Astrocyte of the cerebellum (primary cell): ENCODE results near the gene ISLR2.

Experiments used
- DNase-seq: peaks from one replicate; pipeline ENCODE4 v3.0.0-alpha.2; 2011; ENCODE audit warnings: low read depth
- H3K4me3 ChIP-seq: 2 replicates; pipeline ENCODE4 v1.5.1; 2011; ENCODE audit warnings: mild to moderate bottlenecking, low read depth, low read length, moderate library complexity
- in situ Hi-C: cut with HindIII; loops from 2 replicates; pipeline ENCODE4 v1.10.0; 2017; ENCODE audit warnings: low sequenced_read_pairs
- TF ChIP-seq, protein P1 (sequence below): IDR thresholded peaks from 2 replicates; pipeline ENCODE4 v1.5.1; 2012; ENCODE audit warnings: low read length, low read depth, moderate library complexity, mild to moderate bottlenecking; ENCODE audit errors: missing control alignments

ISLR2 gene

DNA sequence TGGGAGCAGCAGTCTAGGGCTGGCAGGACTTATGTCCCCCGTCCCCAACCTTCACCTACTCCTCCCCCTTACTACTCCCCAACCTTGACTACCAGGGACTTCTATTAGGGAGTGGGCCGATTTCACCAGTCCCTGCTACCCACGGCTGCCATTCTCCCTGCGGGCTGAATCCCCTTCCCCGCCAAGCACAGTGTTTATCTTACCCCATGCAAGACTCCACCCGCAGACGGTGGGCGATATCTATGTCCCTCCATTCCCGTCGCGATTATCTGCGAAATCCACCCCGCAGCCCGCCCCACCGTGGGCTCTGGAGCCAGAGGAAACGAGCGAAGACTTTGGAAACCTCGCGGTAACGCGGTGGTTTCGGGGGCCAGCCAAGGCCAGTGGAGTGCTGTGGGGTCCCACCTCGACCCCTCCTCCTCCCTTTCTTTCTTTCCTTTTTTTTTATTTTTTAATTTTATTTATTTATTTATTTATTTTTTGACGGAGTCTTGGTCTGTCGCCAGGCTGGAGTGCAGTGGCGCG, 4.7 kb downstream of the ISLR2 start:
- TF ChIP-seq, protein P1, sequence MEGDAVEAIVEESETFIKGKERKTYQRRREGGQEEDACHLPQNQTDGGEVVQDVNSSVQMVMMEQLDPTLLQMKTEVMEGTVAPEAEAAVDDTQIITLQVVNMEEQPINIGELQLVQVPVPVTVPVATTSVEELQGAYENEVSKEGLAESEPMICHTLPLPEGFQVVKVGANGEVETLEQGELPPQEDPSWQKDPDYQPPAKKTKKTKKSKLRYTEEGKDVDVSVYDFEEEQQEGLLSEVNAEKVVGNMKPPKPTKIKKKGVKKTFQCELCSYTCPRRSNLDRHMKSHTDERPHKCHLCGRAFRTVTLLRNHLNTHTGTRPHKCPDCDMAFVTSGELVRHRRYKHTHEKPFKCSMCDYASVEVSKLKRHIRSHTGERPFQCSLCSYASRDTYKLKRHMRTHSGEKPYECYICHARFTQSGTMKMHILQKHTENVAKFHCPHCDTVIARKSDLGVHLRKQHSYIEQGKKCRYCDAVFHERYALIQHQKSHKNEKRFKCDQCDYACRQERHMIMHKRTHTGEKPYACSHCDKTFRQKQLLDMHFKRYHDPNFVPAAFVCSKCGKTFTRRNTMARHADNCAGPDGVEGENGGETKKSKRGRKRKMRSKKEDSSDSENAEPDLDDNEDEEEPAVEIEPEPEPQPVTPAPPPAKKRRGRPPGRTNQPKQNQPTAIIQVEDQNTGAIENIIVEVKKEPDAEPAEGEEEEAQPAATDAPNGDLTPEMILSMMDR: no peak
- in situ Hi-C loops: no loop called here
- H3K4me3 ChIP-seq: no peak overlapping the region
- no peak for DNase-seq

DNA sequence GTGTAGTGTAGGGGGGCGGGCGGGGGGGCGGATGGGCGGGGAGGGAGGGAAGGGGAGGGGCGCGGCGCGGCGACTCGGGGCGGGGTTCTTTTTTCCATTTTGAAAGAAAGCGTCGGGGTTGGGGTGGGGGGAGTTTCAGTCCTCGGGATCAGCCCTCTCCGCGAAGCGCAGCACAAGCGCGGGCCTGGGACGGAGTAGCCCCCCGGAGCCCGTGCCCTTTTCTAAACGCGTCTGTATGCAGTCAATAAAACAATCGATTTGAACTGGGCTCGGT, 6.1 kb downstream of the ISLR2 start:
- TF ChIP-seq, protein P1: no peak
- in situ Hi-C loops: no loop called here
- peak overlapping the region; percentile 40 for H3K4me3 ChIP-seq
- DNase-seq: no peak

DNA sequence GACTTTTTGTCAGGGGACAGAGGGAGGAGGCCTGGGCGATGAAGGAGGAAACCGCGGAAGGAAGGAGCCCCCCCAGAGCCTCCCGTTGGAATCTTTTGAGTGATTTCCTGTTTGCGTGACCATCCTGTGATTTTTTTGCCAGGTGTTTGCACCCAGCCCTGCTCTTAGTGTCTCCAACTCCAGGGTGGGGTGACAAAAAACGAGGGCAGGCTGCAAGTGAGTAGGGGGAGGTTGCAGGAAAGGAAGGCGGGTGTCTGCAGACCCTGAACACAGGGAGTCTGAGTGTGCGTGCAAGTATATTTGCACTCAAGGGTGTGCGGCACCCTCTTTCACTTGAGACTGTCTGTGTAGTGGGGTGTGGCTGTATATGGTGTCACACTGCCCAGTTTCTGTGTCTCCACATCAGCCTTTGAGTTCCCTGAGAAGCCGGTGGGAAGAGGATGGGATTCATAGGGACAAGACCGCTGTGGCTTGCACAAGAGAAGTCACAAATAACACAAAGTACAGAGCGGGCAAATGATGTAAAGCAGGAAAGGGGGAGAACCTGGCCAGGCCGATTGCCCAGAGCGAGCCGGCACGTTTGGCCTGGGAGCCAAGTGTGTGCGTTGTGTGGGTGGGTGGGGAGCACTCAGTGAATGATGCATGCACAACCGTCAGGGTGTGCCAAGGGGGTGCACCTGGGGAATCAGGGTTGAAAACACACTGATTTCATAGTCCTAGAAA, 6.6 kb downstream of the ISLR2 start:
- peak overlapping the region; percentile 40 for H3K4me3 ChIP-seq
- in situ Hi-C loops: no loop called here

DNA sequence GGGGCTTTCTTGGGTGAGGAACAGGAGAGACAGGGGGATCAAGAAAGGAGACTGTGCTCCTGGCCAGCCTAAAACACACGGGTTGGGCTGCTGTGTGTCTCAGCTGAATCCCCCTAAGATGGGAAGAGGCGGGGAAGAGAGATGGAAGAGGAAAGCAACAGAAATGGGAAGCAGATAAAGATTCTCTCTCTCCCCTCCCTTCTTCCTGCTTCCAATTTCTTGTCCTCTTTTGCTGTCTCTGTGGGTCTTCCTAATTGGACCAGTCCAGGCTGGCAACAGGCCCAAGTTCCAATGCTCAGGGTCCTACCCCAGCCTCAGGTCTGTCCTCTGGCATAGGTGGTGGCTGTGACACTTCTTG, 7.1 kb downstream of the ISLR2 start:
- DNase-seq: no peak
- in situ Hi-C loops: no loop called here
- TF ChIP-seq, protein P1: no peak
- no peak overlapping the region for H3K4me3 ChIP-seq

More for the DNA sequence above, 6.6 kb downstream of the ISLR2 start:
- no peak for DNase-seq
- TF ChIP-seq, protein P1: no peak

DNA sequence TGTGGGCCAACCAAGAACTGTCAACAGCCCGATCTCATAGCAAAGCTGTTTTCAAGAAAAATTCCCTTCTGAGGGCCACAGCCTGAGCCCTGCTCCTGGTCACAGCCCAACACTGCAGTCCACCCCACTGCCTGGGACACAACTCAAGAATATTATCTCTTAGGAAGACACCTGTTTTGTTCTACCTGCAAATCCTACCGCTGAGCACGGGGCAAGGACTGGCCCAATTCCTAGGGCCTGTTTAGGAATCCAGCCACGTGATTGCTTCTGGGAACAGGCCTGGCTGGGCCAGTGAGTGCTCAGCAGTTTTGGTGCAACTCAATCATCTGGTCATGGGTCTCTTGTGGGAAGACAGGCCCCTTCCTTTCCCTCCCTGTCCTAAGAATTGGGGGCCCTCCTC, 8.3 kb downstream of the ISLR2 start:
- TF ChIP-seq, protein P1: no peak
- H3K4me3 ChIP-seq: no peak overlapping the region
- DNase-seq: no peak
- in situ Hi-C loops: no loop called here

DNA sequence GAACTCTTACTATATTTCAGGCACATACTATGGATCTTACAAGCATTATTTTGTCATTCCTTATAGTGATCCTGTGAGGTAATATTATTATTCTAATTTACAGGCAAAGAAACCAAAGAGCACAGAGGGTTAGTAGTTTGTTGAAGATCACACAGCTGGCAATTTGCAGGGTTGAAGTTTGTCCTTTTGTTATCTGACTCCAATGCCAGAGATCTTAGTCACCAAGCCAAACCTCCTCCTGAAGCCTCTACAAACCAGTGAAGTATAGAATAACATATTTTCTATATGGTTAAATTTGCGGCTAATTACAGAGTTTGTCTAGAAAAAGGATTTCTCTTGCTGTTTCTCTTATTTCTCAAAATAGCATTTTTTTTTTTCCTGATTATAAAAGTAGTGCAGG, 11.2 kb downstream of the ISLR2 start:
- in situ Hi-C loops: no loop called here
- no peak for DNase-seq
- H3K4me3 ChIP-seq: no peak overlapping the region
- TF ChIP-seq, protein P1: no peak
